Osteocyte (in vitro differentiated cells): ENCODE measurements around the gene VEPH1. TPM values are rescaled to one million over a fixed set of nuclear protein-coding genes. Genes with fewer than 3 reads are reported as not detected.
A peak's percentile ranks its signal among the peaks of the same experiment; 100 is the strongest.
"Not testable (repeated sequence)": the region's sequence is repeated elsewhere in the genome, so short reads cannot be mapped to it uniquely, and the experiment has no call there.

ENCODE experiments used
- DNase-seq: peaks from one replicate; pipeline ENCODE4 v3.0.0; 2021; ENCODE audit warnings: mixed read lengths; ENCODE audit not compliant: unreplicated experiment; ENCODE audit errors: extremely low spot score
- H3K27ac Mint-ChIP-seq: one replicate; pipeline ENCODE4 v1.8.0; 2021; ENCODE audit warnings: mild to moderate bottlenecking, mixed read lengths; ENCODE audit not compliant: unreplicated experiment
- H3K27me3 Mint-ChIP-seq: one replicate; pipeline ENCODE4 v1.8.0; 2021; ENCODE audit warnings: mixed read lengths; ENCODE audit not compliant: unreplicated experiment
- H3K36me3 Mint-ChIP-seq: one replicate; pipeline ENCODE4 v1.8.0; 2021; ENCODE audit warnings: mixed read lengths; ENCODE audit not compliant: unreplicated experiment
- H3K4me1 Mint-ChIP-seq: one replicate; pipeline ENCODE4 v1.8.0; 2021; ENCODE audit warnings: mixed read lengths; ENCODE audit not compliant: unreplicated experiment
- H3K4me3 Mint-ChIP-seq: one replicate; pipeline ENCODE4 v1.8.0; 2021; ENCODE audit warnings: mild to moderate bottlenecking, moderate library complexity, mixed read lengths; ENCODE audit not compliant: unreplicated experiment
- H3K9me3 Mint-ChIP-seq: one replicate; pipeline ENCODE4 v1.8.0; 2021; ENCODE audit warnings: mixed read lengths; ENCODE audit not compliant: unreplicated experiment
- CTCF ChIP-seq: fragments of 200-600 bp; sonication (generic); IDR thresholded peaks from 2 replicates; pipeline ENCODE4 v1.5.0; 2021; ENCODE audit warnings: antibody characterized with exemption, mild to moderate bottlenecking, moderate library complexity
- total RNA-seq: library from RNA; stranded (reverse); gene quantifications from 2 replicates; pipeline ENCODE4 v1.2.1, GENCODE V29; 2021

Gene VEPH1
- total RNA-seq, 1 donor from 2014 or later: 0.46 TPM

GRCh38 chr3:157330206-157330605 lies 173.0 kb downstream of the VEPH1 start:
- H3K27me3 Mint-ChIP-seq: no peaks in the 10 kb centered on the region
- peaks cover 24% of the 10 kb centered on the region for H3K4me1 Mint-ChIP-seq
- H3K27ac Mint-ChIP-seq: peak overlapping the region; percentile 78
- DNase-seq: no peak
- H3K4me3 Mint-ChIP-seq: no peak overlapping the region
- TF ChIP-seq CTCF: no peak
- no peaks in the 10 kb centered on the region for H3K9me3 Mint-ChIP-seq
- H3K36me3 Mint-ChIP-seq: no peaks in the 10 kb centered on the region

GRCh38 chr3:157329551-157329950 lies 173.7 kb downstream of the VEPH1 start:
- Mint-ChIP-seq H3K4me3 (no peak overlapping the region), H3K4me1 (peaks cover 22% of the 10 kb centered on the region), H3K27me3 (no peaks in the 10 kb centered on the region), H3K9me3 (no peaks in the 10 kb centered on the region), H3K27ac (peak overlapping the region; percentile 78), H3K36me3 (no peaks in the 10 kb centered on the region)
- no peak for DNase-seq
- TF ChIP-seq CTCF: no peak

GRCh38 chr3:157327837-157328236 lies 175.4 kb downstream of the VEPH1 start:
- peaks cover 14% of the 10 kb centered on the region for H3K4me1 Mint-ChIP-seq
- TF ChIP-seq CTCF: no peak
- DNase-seq: no peak
- H3K36me3 Mint-ChIP-seq: no peaks in the 10 kb centered on the region
- no peaks in the 10 kb centered on the region for H3K9me3 Mint-ChIP-seq
- H3K27me3 Mint-ChIP-seq: no peaks in the 10 kb centered on the region
- no peak overlapping the region for H3K27ac Mint-ChIP-seq
- H3K4me3 Mint-ChIP-seq: no peak overlapping the region

- TF ChIP-seq CTCF: no peak
- Mint-ChIP-seq H3K4me1 (peaks cover 14% of the 10 kb centered on the region), H3K9me3 (peaks cover 1% of the 10 kb centered on the region), H3K27ac (no peak overlapping the region), H3K4me3 (no peak overlapping the region), H3K36me3 (no peaks in the 10 kb centered on the region), H3K27me3 (no peaks in the 10 kb centered on the region)
- no peak for DNase-seq
Observed at GRCh38 chr3:157327018-157327417, 176.2 kb downstream of the VEPH1 start.

GRCh38 chr3:157324869-157325268 lies 178.3 kb downstream of the VEPH1 start:
- not testable (repeated sequence) for H3K36me3 Mint-ChIP-seq, H3K4me3 Mint-ChIP-seq, H3K27me3 Mint-ChIP-seq

GRCh38 chr3:157323360-157323759 lies 179.9 kb downstream of the VEPH1 start:
- H3K36me3 Mint-ChIP-seq: no peaks in the 10 kb centered on the region
- no peak overlapping the region for H3K4me3 Mint-ChIP-seq
- H3K27me3 Mint-ChIP-seq: no peaks in the 10 kb centered on the region
- DNase-seq: no peak
- no peaks in the 10 kb centered on the region for H3K4me1 Mint-ChIP-seq
- H3K27ac Mint-ChIP-seq: no peak overlapping the region
- H3K9me3 Mint-ChIP-seq: peaks cover 3% of the 10 kb centered on the region
- TF ChIP-seq CTCF: no peak

More at GRCh38 chr3:157324869-157325268, 178.3 kb downstream of the VEPH1 start:
- H3K4me1 Mint-ChIP-seq, H3K27ac Mint-ChIP-seq, H3K9me3 Mint-ChIP-seq, DNase-seq: not testable (repeated sequence)
